ENCODE measurements around the gene TPRG1L. TPM values are rescaled to one million over a fixed set of nuclear protein-coding genes. Genes with fewer than 3 reads are reported as not detected.

TPRG1L gene
- total RNA-seq, 1 donor from 2014 or later: 10.6 TPM

- Mint-ChIP-seq H3K9me3 (no peaks in the 10 kb centered on the region), H3K36me3 (peaks cover 3% of the 10 kb centered on the region), H3K27ac (no peak overlapping the region), H3K27me3 (ENCODE audit: insufficient read depth, low read depth) (peaks cover 13% of the 10 kb centered on the region), H3K4me1 (peaks cover 32% of the 10 kb centered on the region), H3K4me3 (no peak overlapping the region)
- no peaks in the 10 kb centered on the region for H3K9me3 ChIP-seq (ENCODE audit: low read depth)
- TF ChIP-seq, protein P1, sequence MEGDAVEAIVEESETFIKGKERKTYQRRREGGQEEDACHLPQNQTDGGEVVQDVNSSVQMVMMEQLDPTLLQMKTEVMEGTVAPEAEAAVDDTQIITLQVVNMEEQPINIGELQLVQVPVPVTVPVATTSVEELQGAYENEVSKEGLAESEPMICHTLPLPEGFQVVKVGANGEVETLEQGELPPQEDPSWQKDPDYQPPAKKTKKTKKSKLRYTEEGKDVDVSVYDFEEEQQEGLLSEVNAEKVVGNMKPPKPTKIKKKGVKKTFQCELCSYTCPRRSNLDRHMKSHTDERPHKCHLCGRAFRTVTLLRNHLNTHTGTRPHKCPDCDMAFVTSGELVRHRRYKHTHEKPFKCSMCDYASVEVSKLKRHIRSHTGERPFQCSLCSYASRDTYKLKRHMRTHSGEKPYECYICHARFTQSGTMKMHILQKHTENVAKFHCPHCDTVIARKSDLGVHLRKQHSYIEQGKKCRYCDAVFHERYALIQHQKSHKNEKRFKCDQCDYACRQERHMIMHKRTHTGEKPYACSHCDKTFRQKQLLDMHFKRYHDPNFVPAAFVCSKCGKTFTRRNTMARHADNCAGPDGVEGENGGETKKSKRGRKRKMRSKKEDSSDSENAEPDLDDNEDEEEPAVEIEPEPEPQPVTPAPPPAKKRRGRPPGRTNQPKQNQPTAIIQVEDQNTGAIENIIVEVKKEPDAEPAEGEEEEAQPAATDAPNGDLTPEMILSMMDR (IDR thresholded peaks at IDR 0.05): no peak
- TF ChIP-seq EZH2 (IDR thresholded peaks at IDR 0.05): no peak
- no peak for TF ChIP-seq EZH2phosphoT487 (IDR thresholded peaks at IDR 0.05)
- no peak overlapping the region for H3K9ac ChIP-seq
- no peak overlapping the region for H3K4me3 ChIP-seq
- H2AFZ ChIP-seq (replicated peaks): no peak overlapping the region
- H3K27ac ChIP-seq: no peak overlapping the region
- H3K27me3 ChIP-seq: peaks cover 44% of the 10 kb centered on the region
- no peaks in the 10 kb centered on the region for H3K36me3 ChIP-seq
- DNase-seq (ENCODE audit: low spot score): no peak
- no peaks in the 10 kb centered on the region for H4K20me1 ChIP-seq (ENCODE audit: low read depth)
- H3F3A ChIP-seq (ENCODE audit: low read depth): no peaks in the 10 kb centered on the region
- H3K4me2 ChIP-seq: no peak overlapping the region
- H3K79me2 ChIP-seq (ENCODE audit: low read depth): no peaks in the 10 kb centered on the region
- H3K4me1 ChIP-seq: no peaks in the 10 kb centered on the region
Measured at GRCh38 chr1:3670823-3671265, 46.0 kb downstream of the TPRG1L start.

DNA sequence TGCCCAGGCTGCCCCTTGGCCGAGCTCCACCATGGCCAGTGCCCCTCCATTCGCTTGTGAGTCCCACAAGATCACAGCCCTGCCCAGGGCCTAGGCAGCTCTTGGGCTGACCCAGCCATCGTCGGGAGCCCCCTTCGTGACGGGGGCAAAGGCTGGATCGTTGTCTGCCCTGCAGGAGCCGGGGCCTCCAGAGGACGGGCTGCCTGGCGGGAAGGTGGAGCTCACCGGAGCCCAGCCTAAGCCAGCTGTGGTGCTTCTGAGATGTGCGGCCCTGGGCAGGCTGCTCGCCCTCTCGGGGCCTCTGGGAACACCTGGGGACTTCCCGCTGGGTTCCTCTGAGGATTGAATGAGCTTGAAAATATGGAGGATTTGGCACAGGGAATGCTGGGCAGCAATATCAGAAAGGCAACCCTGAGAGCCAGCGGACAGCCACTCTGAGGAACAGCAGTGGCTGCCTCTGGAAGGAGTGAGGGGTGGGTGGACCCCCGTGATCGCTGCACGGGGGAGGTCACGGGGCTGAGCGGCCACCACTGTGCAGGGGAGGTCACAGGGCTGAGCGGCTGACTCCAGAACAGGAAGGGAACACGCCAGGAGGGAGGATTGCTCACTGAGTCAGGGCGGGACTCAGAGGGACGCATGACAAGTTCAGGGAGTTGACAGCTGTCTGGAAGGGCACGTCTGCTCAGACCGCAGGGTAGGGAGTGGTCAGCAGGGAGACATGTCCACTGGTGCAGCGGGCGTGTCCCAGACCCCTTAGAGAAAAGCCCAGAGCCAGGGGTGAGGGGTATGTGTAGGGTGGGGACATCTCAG is 46.8 kb downstream of the TPRG1L start:
- peaks cover 26% of the 10 kb centered on the region for H3K4me1 Mint-ChIP-seq

DNA sequence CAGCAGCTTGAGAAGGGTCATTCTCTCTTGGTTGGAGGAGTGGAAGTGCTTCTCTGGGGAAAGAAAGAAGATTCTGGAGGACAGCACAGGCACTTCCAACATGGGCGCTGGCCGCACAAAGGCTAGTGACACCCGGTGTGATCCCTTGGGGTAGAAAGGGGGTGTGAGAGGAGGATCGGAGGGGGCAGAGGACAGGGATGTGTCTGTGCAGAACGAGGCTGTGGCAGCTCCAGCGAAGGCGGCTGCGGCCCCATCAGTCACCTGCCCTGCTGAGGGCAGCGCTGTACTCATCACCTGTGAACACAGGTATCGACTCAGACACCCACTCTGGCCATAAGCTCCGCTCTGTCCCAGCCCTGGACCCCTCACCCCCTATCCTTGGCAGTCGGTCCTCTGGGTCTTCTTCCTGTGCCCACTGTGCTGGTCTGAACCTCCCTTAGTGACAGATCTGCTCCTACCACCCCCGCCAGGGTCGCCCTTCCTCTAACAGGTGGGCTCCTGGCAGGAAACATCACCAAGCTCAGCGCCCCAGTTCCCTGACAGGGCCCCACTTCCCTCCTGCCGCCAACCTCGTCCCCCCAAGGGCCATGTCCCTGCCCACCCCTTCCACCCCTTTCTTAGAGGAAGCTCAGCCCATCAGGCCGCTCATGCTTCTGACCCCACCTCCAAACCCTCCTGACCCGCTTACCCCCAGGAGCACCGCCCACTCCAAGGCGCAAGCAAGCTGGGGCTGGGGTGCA is 47.6 kb downstream of the TPRG1L start:
- DNase-seq (ENCODE audit: low spot score): no peak
- Mint-ChIP-seq H3K4me1 (peaks cover 22% of the 10 kb centered on the region), H3K9me3 (no peaks in the 10 kb centered on the region), H3K27ac (no peak overlapping the region), H3K4me3 (no peak overlapping the region), H3K27me3 (ENCODE audit: insufficient read depth, low read depth) (peaks cover 12% of the 10 kb centered on the region), H3K36me3 (peaks cover 3% of the 10 kb centered on the region)
- H4K20me1 ChIP-seq (ENCODE audit: low read depth): no peaks in the 10 kb centered on the region
- H3K9me3 ChIP-seq (ENCODE audit: low read depth): no peaks in the 10 kb centered on the region
- no peak overlapping the region for H3K4me3 ChIP-seq
- no peaks in the 10 kb centered on the region for H3K4me1 ChIP-seq
- TF ChIP-seq EZH2phosphoT487 (IDR thresholded peaks at IDR 0.05) (no peak), EZH2 (IDR thresholded peaks at IDR 0.05) (no peak)
- TF ChIP-seq, protein P1 (IDR thresholded peaks at IDR 0.05): no peak
- H3K27me3 ChIP-seq: peaks cover 40% of the 10 kb centered on the region
- H3K4me2 ChIP-seq: no peak overlapping the region
- H3K27ac ChIP-seq: no peak overlapping the region
- no peaks in the 10 kb centered on the region for H3F3A ChIP-seq (ENCODE audit: low read depth)
- H3K36me3 ChIP-seq: no peaks in the 10 kb centered on the region
- H2AFZ ChIP-seq (replicated peaks): no peak overlapping the region
- H3K79me2 ChIP-seq (ENCODE audit: low read depth): no peaks in the 10 kb centered on the region
- H3K9ac ChIP-seq: no peak overlapping the region

More for the DNA sequence above, 46.8 kb downstream of the TPRG1L start:
- Histone ChIP-seq H3K27me3 (peaks cover 44% of the 10 kb centered on the region), H3K4me3 (no peak overlapping the region), H3K36me3 (no peaks in the 10 kb centered on the region), H3K9ac (no peak overlapping the region), H3F3A (ENCODE audit: low read depth) (no peaks in the 10 kb centered on the region), H3K4me2 (no peak overlapping the region), H3K4me1 (no peaks in the 10 kb centered on the region), H3K79me2 (ENCODE audit: low read depth) (no peaks in the 10 kb centered on the region), H3K27ac (no peak overlapping the region), H2AFZ (replicated peaks) (no peak overlapping the region), H3K9me3 (ENCODE audit: low read depth) (no peaks in the 10 kb centered on the region), H4K20me1 (ENCODE audit: low read depth) (no peaks in the 10 kb centered on the region)
- H3K9me3 Mint-ChIP-seq: no peaks in the 10 kb centered on the region
- no peak for TF ChIP-seq EZH2phosphoT487 (IDR thresholded peaks at IDR 0.05)
- TF ChIP-seq, protein P1 (IDR thresholded peaks at IDR 0.05): no peak
- TF ChIP-seq EZH2 (IDR thresholded peaks at IDR 0.05): no peak
- peak overlapping the region; percentile 33 for H3K4me3 Mint-ChIP-seq
- H3K27me3 Mint-ChIP-seq (ENCODE audit: insufficient read depth, low read depth): peaks cover 15% of the 10 kb centered on the region
- no peak for DNase-seq (ENCODE audit: low spot score)
- H3K36me3 Mint-ChIP-seq: peaks cover 3% of the 10 kb centered on the region
- peak overlapping the region; percentile 87 for H3K27ac Mint-ChIP-seq

All from neural progenitor cell (in vitro differentiated cells).